ENCODE data around the gene MPC2. TPM values are rescaled to one million over a fixed set of nuclear protein-coding genes. Genes with fewer than 3 reads are reported as not detected.
"Not testable (repeated sequence)": the region's sequence is repeated elsewhere in the genome, so short reads cannot be mapped to it uniquely, and the experiment has no call there.

The MPC2 gene
- total RNA-seq, 4 donors from 2014 or later: 12.1 to 33.7 (median 26.0) TPM

- TF ChIP-seq CTCF (IDR thresholded peaks at IDR 0.05): no peak
- no peak for TF ChIP-seq POLR2A (IDR thresholded peaks at IDR 0.05)
- 73 to 74% methylated on average over 4 of the region's 4 CpGs for WGBS, 2 donors
These were observed 3.1 kb downstream of the MPC2 start for GRCh38 chr1:167933788-167934187.

GRCh38 chr1:167929725-167930124, 7.1 kb downstream of the MPC2 start:
- DNase-seq (ENCODE audit: low spot score in 2 of 2): no peak
- TF ChIP-seq POLR2A (IDR thresholded peaks at IDR 0.05) (no peak), CTCF (IDR thresholded peaks at IDR 0.05) (no peak)
- intact Hi-C loops (cut with DNase I; ENCODE audit: low total_unique reads): no loop called here
- H3K4me3 ChIP-seq (ENCODE audit: low read depth, poor library complexity, severe bottlenecking): no peak overlapping the region
- WGBS, 2 donors: 39 to 52% methylated on average over 1 of the region's 1 CpG

More at GRCh38 chr1:167933788-167934187, 3.1 kb downstream of the MPC2 start:
- DNase-seq (ENCODE audit: low spot score in 2 of 2): no peak
- intact Hi-C loops (cut with DNase I; ENCODE audit: low total_unique reads): no loop called here
- no peak overlapping the region for H3K4me3 ChIP-seq (ENCODE audit: low read depth, poor library complexity, severe bottlenecking)

- H3K4me3 ChIP-seq (ENCODE audit: low read depth, poor library complexity, severe bottlenecking); intact Hi-C loops (cut with DNase I; ENCODE audit: low total_unique reads); DNase-seq (ENCODE audit: low spot score in 2 of 2): not testable (repeated sequence)
- 89 to 92% methylated on average over 9 of the region's 9 CpGs for WGBS, 2 donors
These were observed 8.0 kb downstream of the MPC2 start for GRCh38 chr1:167928919-167929318.

GRCh38 chr1:167928457-167928852, 8.4 kb downstream of the MPC2 start:
- 85 to 86% methylated on average over 2 of the region's 2 CpGs for WGBS, 2 donors
- no peak for DNase-seq (ENCODE audit: low spot score in 2 of 2)
- intact Hi-C loops (cut with DNase I; ENCODE audit: low total_unique reads): no loop called here
- no peak for TF ChIP-seq CTCF (IDR thresholded peaks at IDR 0.05)
- no peak for TF ChIP-seq POLR2A (IDR thresholded peaks at IDR 0.05)
- H3K4me3 ChIP-seq (ENCODE audit: low read depth, poor library complexity, severe bottlenecking): no peak overlapping the region

- H3K4me3 ChIP-seq (ENCODE audit: low read depth, poor library complexity, severe bottlenecking): no peak overlapping the region
- WGBS, 2 donors: 78% methylated on average over 4 of the region's 4 CpGs
- no peak for DNase-seq (ENCODE audit: low spot score in 2 of 2)
- intact Hi-C loops (cut with DNase I; ENCODE audit: low total_unique reads): no loop called here
- TF ChIP-seq CTCF (IDR thresholded peaks at IDR 0.05): no peak
- TF ChIP-seq POLR2A (IDR thresholded peaks at IDR 0.05): no peak
These were observed 9.7 kb downstream of the MPC2 start for GRCh38 chr1:167927046-167927754.

GRCh38 chr1:167926486-167926997, 10.3 kb downstream of the MPC2 start:
- no peak overlapping the region for H3K4me3 ChIP-seq (ENCODE audit: low read depth, poor library complexity, severe bottlenecking)
- no peak for DNase-seq (ENCODE audit: low spot score in 2 of 2)
- TF ChIP-seq POLR2A (IDR thresholded peaks at IDR 0.05): no peak
- TF ChIP-seq CTCF (IDR thresholded peaks at IDR 0.05): no peak
- 85 to 86% methylated on average over 6 of the region's 6 CpGs for WGBS, 2 donors
- intact Hi-C loops (cut with DNase I; ENCODE audit: low total_unique reads): no loop called here
